C4-2B (cell line): ENCODE results near the gene JARID2.

Experiments
- CTCF ChIP-seq: fragments of 450-650 bp; conservative IDR thresholded peaks from 2 replicates; pipeline ENCODE4 v1.5.1; 2017; ENCODE audit warnings: mild to moderate bottlenecking
- ZFX ChIP-seq: fragments of 450-650 bp; IDR thresholded peaks from 2 replicates; pipeline ENCODE4 v1.6.1; 2017

- TF ChIP-seq CTCF (no peak), ZFX (no peak)
Measured at GRCh38 chr6:15266423-15266996, 20.6 kb downstream of the JARID2 start.
